ENCODE measurements around the gene ANTXR1. TPM values are rescaled to one million over a fixed set of nuclear protein-coding genes. Genes with fewer than 3 reads are reported as not detected.

ANTXR1 gene
- total RNA-seq, 2 experiments from 2014 or later: 0.32 TPM; not detected in 1

- Mint-ChIP-seq H3K4me3 (no peak overlapping the region), H3K9me3 (ENCODE audit: low read depth) (no peaks in the 10 kb centered on the region), H3K36me3 (ENCODE audit: low read depth) (no peaks in the 10 kb centered on the region), H3K4me1 (peaks cover 6% of the 10 kb centered on the region), H3K27ac (no peak overlapping the region), H3K27me3 (peaks cover 6% of the 10 kb centered on the region)
- CTCF ChIA-PET: interaction anchor here (0.7 to 1.4 kb wide), 3 partner anchors 8 to 125 kb away, joined by 3 to 4 read pairs (median 3); no protein-coding TSS in a partner anchor
- POLR2A ChIA-PET: no interaction called here
- ATAC-seq (no peak), DNase-seq (no peak)
- intact Hi-C loops (cut with DNase I, micrococcal nuclease): no loop called here
Measured at GRCh38 chr2:69180227-69180626, 167.2 kb downstream of the ANTXR1 start.

- Mint-ChIP-seq H3K9me3 (ENCODE audit: low read depth) (no peaks in the 10 kb centered on the region), H3K36me3 (ENCODE audit: low read depth) (no peaks in the 10 kb centered on the region), H3K27me3 (peaks cover 8% of the 10 kb centered on the region), H3K4me3 (no peak overlapping the region), H3K27ac (no peak overlapping the region), H3K4me1 (peaks cover 6% of the 10 kb centered on the region)
- ChIA-PET CTCF (interaction anchor here (0.7 to 1.4 kb wide), 3 partner anchors 9 to 125 kb away, joined by 3 to 4 read pairs (median 4); no protein-coding TSS in a partner anchor), POLR2A (no interaction called here)
- DNase-seq: no peak
- intact Hi-C loops (cut with DNase I, micrococcal nuclease): no loop called here
- no peak for ATAC-seq
Measured at GRCh38 chr2:69180974-69181373, 168.0 kb downstream of the ANTXR1 start.

- ChIA-PET POLR2A (no interaction called here), CTCF (interaction anchor here (1.1 kb wide), 1 partner anchor 12 kb away, joined by 4 read pairs; no protein-coding TSS in a partner anchor)
- DNase-seq: no peak
- intact Hi-C loops (cut with DNase I, micrococcal nuclease): no loop called here
- no peak overlapping the region for H3K4me3 Mint-ChIP-seq
- H3K27ac Mint-ChIP-seq: no peak overlapping the region
- peaks cover 6% of the 10 kb centered on the region for H3K4me1 Mint-ChIP-seq
- no peaks in the 10 kb centered on the region for H3K9me3 Mint-ChIP-seq (ENCODE audit: low read depth)
- no peaks in the 10 kb centered on the region for H3K36me3 Mint-ChIP-seq (ENCODE audit: low read depth)
- H3K27me3 Mint-ChIP-seq: peaks cover 6% of the 10 kb centered on the region
- no peak for ATAC-seq
Measured at GRCh38 chr2:69181806-69182427, 168.9 kb downstream of the ANTXR1 start.

- H3K9me3 Mint-ChIP-seq (ENCODE audit: low read depth): no peaks in the 10 kb centered on the region
- intact Hi-C loops (cut with DNase I, micrococcal nuclease): no loop called here
- ATAC-seq: no peak
- H3K36me3 Mint-ChIP-seq (ENCODE audit: low read depth): no peaks in the 10 kb centered on the region
- POLR2A ChIA-PET: no interaction called here
- no peak overlapping the region for H3K27ac Mint-ChIP-seq
- no peak overlapping the region for H3K4me3 Mint-ChIP-seq
- H3K27me3 Mint-ChIP-seq: peaks cover 6% of the 10 kb centered on the region
- no peak for DNase-seq
- CTCF ChIA-PET: interaction anchor here (0.7 to 1.2 kb wide), 2 partner anchors 10 to 24 kb away, joined by 3 read pairs; no protein-coding TSS in a partner anchor
- H3K4me1 Mint-ChIP-seq: no peaks in the 10 kb centered on the region
Measured at GRCh38 chr2:69183659-69184058, 170.7 kb downstream of the ANTXR1 start.

DNA sequence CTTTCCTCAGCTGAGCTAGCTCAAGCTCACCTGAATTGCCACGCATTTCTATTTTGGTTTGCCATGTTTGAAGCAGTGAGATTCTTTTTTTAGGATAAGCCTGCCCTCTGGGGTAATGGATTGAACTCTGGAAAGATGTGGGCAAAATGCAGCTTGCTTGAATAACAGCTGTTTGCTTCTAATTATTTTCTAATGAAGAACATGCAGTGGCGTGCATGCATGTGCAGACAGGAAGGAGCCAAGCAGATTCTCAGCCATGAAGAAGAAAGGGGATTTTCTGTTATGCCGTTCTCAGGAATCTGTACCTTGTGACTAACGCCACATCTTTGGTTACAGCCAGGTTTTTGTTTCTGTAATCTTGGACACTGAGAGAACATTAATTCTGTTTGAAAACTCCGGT is 171.2 kb downstream of the ANTXR1 start:
- Mint-ChIP-seq H3K27me3 (peaks cover 6% of the 10 kb centered on the region), H3K36me3 (ENCODE audit: low read depth) (no peaks in the 10 kb centered on the region), H3K4me3 (no peak overlapping the region), H3K27ac (no peak overlapping the region), H3K4me1 (no peaks in the 10 kb centered on the region), H3K9me3 (ENCODE audit: low read depth) (no peaks in the 10 kb centered on the region)
- DNase-seq: no peak
- CTCF ChIA-PET: interaction anchor here (0.7 to 1.2 kb wide), 2 partner anchors 11 to 23 kb away, joined by 3 read pairs; no protein-coding TSS in a partner anchor
- POLR2A ChIA-PET: interaction anchor here (0.6 kb wide), 1 partner anchor 179 kb away, joined by 3 read pairs; no protein-coding TSS in a partner anchor
- ATAC-seq: no peak
- intact Hi-C loops (cut with DNase I, micrococcal nuclease): no loop called here

GRCh38 chr2:69185807-69186206 is 172.8 kb downstream of the ANTXR1 start:
- ChIA-PET CTCF (interaction anchor here (0.7 to 1.2 kb wide), 2 partner anchors 85 to 150 kb away, joined by 3 read pairs; no protein-coding TSS in a partner anchor), POLR2A (no interaction called here)
- H3K4me1 Mint-ChIP-seq: no peaks in the 10 kb centered on the region
- ATAC-seq: no peak
- intact Hi-C loops (cut with DNase I, micrococcal nuclease): no loop called here
- H3K36me3 Mint-ChIP-seq (ENCODE audit: low read depth): no peaks in the 10 kb centered on the region
- no peak for DNase-seq
- no peak overlapping the region for H3K27ac Mint-ChIP-seq
- peaks cover 14% of the 10 kb centered on the region for H3K27me3 Mint-ChIP-seq
- H3K4me3 Mint-ChIP-seq: no peak overlapping the region
- H3K9me3 Mint-ChIP-seq (ENCODE audit: low read depth): no peaks in the 10 kb centered on the region

GRCh38 chr2:69186614-69187013 is 173.6 kb downstream of the ANTXR1 start:
- ATAC-seq (no peak), DNase-seq (no peak)
- Mint-ChIP-seq H3K36me3 (ENCODE audit: low read depth) (no peaks in the 10 kb centered on the region), H3K27ac (no peak overlapping the region), H3K27me3 (peaks cover 14% of the 10 kb centered on the region), H3K4me1 (no peaks in the 10 kb centered on the region), H3K4me3 (no peak overlapping the region), H3K9me3 (ENCODE audit: low read depth) (no peaks in the 10 kb centered on the region)
- CTCF ChIA-PET: no interaction called here
- POLR2A ChIA-PET: no interaction called here
- intact Hi-C loops (cut with DNase I, micrococcal nuclease): no loop called here

GRCh38 chr2:69188182-69188900 is 175.4 kb downstream of the ANTXR1 start:
- H3K9me3 Mint-ChIP-seq (ENCODE audit: low read depth): no peaks in the 10 kb centered on the region
- ChIA-PET CTCF (interaction anchor here (0.6 kb wide), 1 partner anchor 155 kb away, joined by 3 read pairs; no protein-coding TSS in a partner anchor), POLR2A (no interaction called here)
- no peaks in the 10 kb centered on the region for H3K4me1 Mint-ChIP-seq
- no peak overlapping the region for H3K27ac Mint-ChIP-seq
- intact Hi-C loops (cut with DNase I, micrococcal nuclease): no loop called here
- DNase-seq (no peak), ATAC-seq (no peak)
- H3K4me3 Mint-ChIP-seq: no peak overlapping the region
- no peaks in the 10 kb centered on the region for H3K36me3 Mint-ChIP-seq (ENCODE audit: low read depth)
- peaks cover 16% of the 10 kb centered on the region for H3K27me3 Mint-ChIP-seq

DNA sequence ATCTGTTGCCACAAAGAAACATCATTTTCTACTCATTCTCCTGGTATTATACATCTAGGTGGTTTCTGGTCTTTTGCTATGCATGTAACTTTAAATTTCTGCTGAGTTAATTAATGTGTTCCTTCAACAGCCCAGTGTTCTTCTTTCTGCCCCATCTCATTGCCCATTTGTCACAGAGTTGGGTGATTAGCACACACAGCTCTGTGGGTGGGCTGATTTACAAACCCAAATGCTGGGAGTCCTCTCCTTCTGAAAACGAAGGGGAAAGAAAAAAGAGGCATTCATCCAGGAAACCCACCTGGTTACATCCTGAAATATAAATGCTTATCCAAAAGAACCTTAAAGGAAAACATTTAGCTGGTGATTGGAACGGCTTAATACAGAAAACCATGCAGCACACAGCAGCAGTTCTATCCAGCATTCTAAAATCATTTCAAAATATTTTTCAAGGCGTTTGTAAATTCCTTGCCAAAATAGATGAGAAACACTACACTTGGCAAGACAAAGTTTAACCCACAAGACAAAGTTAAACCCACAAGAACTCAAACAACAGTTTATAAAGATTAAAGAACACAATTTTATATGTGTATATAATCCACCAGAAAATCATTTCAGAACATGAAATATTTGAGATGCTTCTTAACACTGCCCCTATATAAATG is 177.9 kb downstream of the ANTXR1 start:
- no peaks in the 10 kb centered on the region for H3K4me1 Mint-ChIP-seq
- H3K9me3 Mint-ChIP-seq (ENCODE audit: low read depth): no peaks in the 10 kb centered on the region
- H3K27me3 Mint-ChIP-seq: peaks cover 15% of the 10 kb centered on the region
- intact Hi-C loops (cut with DNase I, micrococcal nuclease): no loop called here
- no peak overlapping the region for H3K27ac Mint-ChIP-seq
- no peaks in the 10 kb centered on the region for H3K36me3 Mint-ChIP-seq (ENCODE audit: low read depth)
- ATAC-seq: no peak
- CTCF ChIA-PET: no interaction called here
- no peak overlapping the region for H3K4me3 Mint-ChIP-seq
- POLR2A ChIA-PET: interaction anchor here (0.7 kb wide), 1 partner anchor 71 kb away, joined by 5 read pairs; no protein-coding TSS in a partner anchor
- DNase-seq: no peak

DNA sequence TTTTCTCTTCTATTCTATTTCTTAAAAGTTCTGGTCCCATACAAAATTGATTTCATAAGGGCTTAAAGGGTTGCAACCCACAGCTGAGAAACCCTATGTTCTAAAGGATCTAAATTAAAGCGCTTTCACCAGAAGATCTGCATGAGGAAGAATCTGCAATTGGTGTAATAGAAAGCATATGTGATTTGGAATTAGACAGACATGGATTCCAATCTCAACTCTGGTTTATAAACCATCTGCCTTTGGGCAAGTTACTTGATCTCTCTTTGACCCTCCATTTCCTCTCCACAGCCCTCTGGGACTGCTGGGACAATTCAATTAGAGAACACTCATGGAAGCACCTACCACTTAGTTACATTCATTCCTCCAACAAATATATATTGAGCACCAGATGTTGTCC is 178.7 kb downstream of the ANTXR1 start:
- no peak overlapping the region for H3K4me3 Mint-ChIP-seq
- POLR2A ChIA-PET: no interaction called here
- no peak overlapping the region for H3K27ac Mint-ChIP-seq
- H3K27me3 Mint-ChIP-seq: peaks cover 14% of the 10 kb centered on the region
- intact Hi-C loops (cut with DNase I, micrococcal nuclease): no loop called here
- H3K4me1 Mint-ChIP-seq: no peaks in the 10 kb centered on the region
- DNase-seq (no peak), ATAC-seq (no peak)
- no peaks in the 10 kb centered on the region for H3K36me3 Mint-ChIP-seq (ENCODE audit: low read depth)
- H3K9me3 Mint-ChIP-seq (ENCODE audit: low read depth): no peaks in the 10 kb centered on the region
- CTCF ChIA-PET: no interaction called here

DNA sequence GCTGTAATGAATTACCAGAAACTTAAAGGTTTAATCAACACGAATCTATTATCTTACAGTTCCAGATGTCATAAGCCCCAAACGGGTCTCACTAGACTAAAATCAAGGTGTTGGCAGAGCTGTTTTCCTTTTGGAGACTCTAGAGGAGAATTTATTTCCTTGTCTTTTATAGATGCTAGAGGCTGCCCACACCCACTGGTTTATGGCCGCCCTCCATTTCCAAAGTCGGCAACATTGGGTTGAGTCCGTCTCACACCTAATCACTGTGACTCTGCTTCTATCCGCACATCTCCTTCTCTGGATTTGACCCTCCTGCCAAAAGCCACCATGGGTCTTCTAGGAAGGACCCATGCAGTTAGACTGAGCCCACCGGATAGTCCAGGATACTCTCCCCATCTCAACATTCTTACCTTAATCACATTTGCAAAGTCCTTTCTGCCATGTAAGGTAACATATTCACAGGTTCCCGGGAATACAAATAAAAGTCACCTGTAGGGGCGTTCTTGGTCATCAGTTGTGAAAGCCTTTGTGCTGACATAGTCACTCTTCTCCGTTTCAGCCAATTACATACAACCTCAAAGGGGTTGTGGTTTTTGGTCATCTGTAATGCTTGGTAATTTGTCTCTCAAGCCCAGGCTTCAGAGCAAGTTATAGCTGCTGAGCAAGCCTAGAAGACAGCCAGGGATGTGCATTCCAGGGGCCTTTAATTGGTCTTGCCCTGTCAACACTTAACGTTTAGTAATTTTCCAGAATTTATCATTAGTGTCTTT is 179.4 kb downstream of the ANTXR1 start:
- no peaks in the 10 kb centered on the region for H3K36me3 Mint-ChIP-seq (ENCODE audit: low read depth)
- H3K9me3 Mint-ChIP-seq (ENCODE audit: low read depth): no peaks in the 10 kb centered on the region
- ATAC-seq (no peak), DNase-seq (no peak)
- POLR2A ChIA-PET: no interaction called here
- H3K27me3 Mint-ChIP-seq: peaks cover 10% of the 10 kb centered on the region
- CTCF ChIA-PET: interaction anchor here (0.6 to 0.7 kb wide), 2 partner anchors 33 to 126 kb away, joined by 3 to 5 read pairs; no protein-coding TSS in a partner anchor
- intact Hi-C loops (cut with DNase I, micrococcal nuclease): no loop called here
- H3K27ac Mint-ChIP-seq: no peak overlapping the region
- H3K4me1 Mint-ChIP-seq: no peaks in the 10 kb centered on the region
- no peak overlapping the region for H3K4me3 Mint-ChIP-seq

Data from activated CD4-positive, alpha-beta T cell treated with anti-CD3 and anti-CD28 coated beads for 36 hours (primary cell).